Left lung (tissue), 10 donors: ENCODE data around the gene TYMP. TPM values are rescaled to one million over a fixed set of nuclear protein-coding genes. Genes with fewer than 3 reads are reported as not detected.

ENCODE experiments used
- ATAC-seq: fragments of 200-7000 bp; cut with Tn5 transposase; one replicate; pipeline ENCODE4 v1.9.1; 2020; ENCODE audit warnings: moderate library complexity
- DNase-seq, 4 donors: peaks; one replicate each; pipeline ENCODE4 v3.0.0-alpha.2; 2013 to 2020
- H3K27ac ChIP-seq, 2 donors: fragments of 200-600 bp; sonication (generic) in 1 of 2; one replicate each; pipeline versions ENCODE4 v1.5.0 to v1.8.0; 2020 to 2021
- H3K27me3 ChIP-seq, 2 donors: fragments of 200-600 bp; sonication (generic) in 1 of 2; one replicate each; pipeline versions ENCODE4 v1.5.0 to v1.8.0; 2020 to 2021
- H3K36me3 ChIP-seq, 2 donors: fragments of 200-600 bp; sonication (generic) in 1 of 2; one replicate each; pipeline versions ENCODE4 v1.5.0 to v1.8.0; 2020 to 2021
- H3K4me1 ChIP-seq, 2 donors: fragments of 200-600 bp; one replicate each; pipeline ENCODE4 v1.8.0; 2021
- H3K4me3 ChIP-seq, 2 donors: fragments of 200-600 bp; sonication (generic) in 1 of 2; one replicate each; pipeline versions ENCODE4 v1.5.0 to v1.8.0; 2020 to 2021; ENCODE audit warnings: mild to moderate bottlenecking in 1 of 2
- H3K9me3 ChIP-seq, 2 donors: fragments of 200-600 bp; sonication (generic) in 1 of 2; one replicate each; pipeline versions ENCODE4 v1.5.0 to v1.8.0; 2020 to 2021
- CTCF ChIP-seq, 2 donors: fragments of 200-600 bp; sonication (generic) in 1 of 2; IDR thresholded peaks; one replicate each; pipeline versions ENCODE4 v1.5.0 to v1.8.0; 2021; ENCODE audit warnings: antibody characterized with exemption in 2 of 2
- intact Hi-C, 2 donors: fragments of 100-400 bp; cut with DNase I; formaldehyde crosslinking; loops; one replicate each; pipeline versions ENCODE4 v1.11.2 to v1.14.2; 2022
- polyA plus RNA-seq, 6 donors: library from polyadenylated mRNA; unstranded; fragments of 120-200 nt; gene quantifications; one replicate each; pipeline ENCODE4 v1.2.1, GENCODE V29; 2013; ENCODE audit not compliant: insufficient read length in 6 of 6
- total RNA-seq, 2 donors: library from RNA; stranded (reverse); fragmentation: NEBNext Ultra II Directional; extraction: Animal tissue kit (Norgen Biotek cat#: 25700); gene quantifications; one replicate each; pipeline ENCODE4 v1.2.1, GENCODE V29; 2021
- donor health status: DM: no; HTN: yes; CAD: no.
- donor health status: DM: no; HTN: no; CAD: no.

Gene TYMP
- total and polyA plus RNA-seq, 8 donors = 2.6 to 256 (median 3.7) TPM

GRCh38 chr22:50505276-50505775 lies 24.5 kb downstream of the TYMP start:
- ATAC-seq (no peak), DNase-seq (no peak)
- no peak for TF ChIP-seq CTCF (IDR thresholded peaks at IDR 0.05)
- intact Hi-C loops = loop anchor here in 1 of 2 donors (10.0 kb wide), 1 partner anchor 89 kb away; no protein-coding TSS in a partner anchor
- peaks cover 17 to 30% of the 10 kb centered on the region in 2 donors for H3K4me1 ChIP-seq
- H3K9me3 ChIP-seq = no peaks in the 10 kb centered on the region
- no peak overlapping the region for H3K27ac ChIP-seq
- H3K4me3 ChIP-seq = no peak overlapping the region
- H3K36me3 ChIP-seq = peaks cover 0 to 42% of the 10 kb centered on the region in 2 donors
- H3K27me3 ChIP-seq = no peaks in the 10 kb centered on the region

- no peaks in the 10 kb centered on the region for H3K27me3 ChIP-seq
- DNase-seq (peak in 1 of 4 donors; percentile 82), ATAC-seq (no peak)
- H3K36me3 ChIP-seq = peaks cover 0 to 42% of the 10 kb centered on the region in 2 donors
- H3K4me1 ChIP-seq = peaks cover 16 to 30% of the 10 kb centered on the region in 2 donors
- H3K27ac ChIP-seq = no peak overlapping the region
- no peaks in the 10 kb centered on the region for H3K9me3 ChIP-seq
- intact Hi-C loops = loop anchor here in 1 of 2 donors (10.0 kb wide), 1 partner anchor 90 kb away; no protein-coding TSS in a partner anchor
- no peak overlapping the region for H3K4me3 ChIP-seq
- TF ChIP-seq CTCF (IDR thresholded peaks at IDR 0.05) = no peak
Measured at GRCh38 chr22:50504369-50505211, 25.2 kb downstream of the TYMP start.

GRCh38 chr22:50503475-50504145 lies 26.2 kb downstream of the TYMP start:
- no peak for ATAC-seq
- intact Hi-C loops = loop anchor here in 1 of 2 donors (10.0 kb wide), 1 partner anchor 91 kb away; no protein-coding TSS in a partner anchor

GRCh38 chr22:50502628-50503474 lies 27.0 kb downstream of the TYMP start:
- no peak for DNase-seq
- Histone ChIP-seq H3K36me3 (peaks cover 0 to 42% of the 10 kb centered on the region in 2 donors), H3K9me3 (no peaks in the 10 kb centered on the region), H3K4me1 (peaks cover 7 to 18% of the 10 kb centered on the region in 2 donors), H3K27me3 (no peaks in the 10 kb centered on the region), H3K4me3 (no peak overlapping the region), H3K27ac (no peak overlapping the region)
- no peak for TF ChIP-seq CTCF (IDR thresholded peaks at IDR 0.05)
- intact Hi-C loops = loop anchor here in 1 of 2 donors (10.0 kb wide), 1 partner anchor 92 kb away; no protein-coding TSS in a partner anchor
- no peak for ATAC-seq

More at GRCh38 chr22:50503475-50504145, 26.2 kb downstream of the TYMP start:
- H3K4me3 ChIP-seq = no peak overlapping the region
- no peak for DNase-seq
- H3K36me3 ChIP-seq = peaks cover 0 to 42% of the 10 kb centered on the region in 2 donors
- H3K27me3 ChIP-seq = no peaks in the 10 kb centered on the region
- H3K9me3 ChIP-seq = no peaks in the 10 kb centered on the region
- TF ChIP-seq CTCF (IDR thresholded peaks at IDR 0.05) = no peak
- H3K27ac ChIP-seq = no peak overlapping the region
- H3K4me1 ChIP-seq = peaks cover 8 to 20% of the 10 kb centered on the region in 2 donors
